NCI-H1092 (cell line): ENCODE data around the gene LHFPL3.

ENCODE experiments used
- DNase-seq: peaks from one replicate; lab custom pipeline; 2025; lab: John Stamatoyannopoulos, UW

Gene LHFPL3

DNA sequence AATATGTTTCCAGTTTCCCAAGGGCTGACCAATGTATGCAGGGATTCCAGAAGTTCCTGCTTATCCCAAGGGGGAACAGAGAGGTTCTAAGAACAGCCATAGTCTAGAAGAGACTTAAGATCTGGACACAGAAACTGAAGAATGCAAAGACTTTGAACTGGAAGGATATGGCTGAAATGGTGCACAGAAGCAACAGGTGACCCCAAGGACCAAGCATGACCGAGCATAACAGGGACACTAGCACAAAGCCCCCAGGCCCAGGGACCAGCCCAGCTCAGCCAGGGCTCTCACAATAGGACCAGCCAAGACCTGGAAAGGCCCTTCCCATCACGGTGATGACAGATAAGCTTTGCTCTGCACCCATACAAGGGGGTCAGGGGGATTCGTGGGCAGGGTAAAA is 472.6 kb downstream of the LHFPL3 start:
- DNase-seq: no peak

GRCh38 chr7:104803931-104804330 is 475.5 kb downstream of the LHFPL3 start:
- DNase-seq: no peak

GRCh38 chr7:104804696-104805095 is 476.3 kb downstream of the LHFPL3 start:
- DNase-seq: no peak

GRCh38 chr7:104805449-104806317 is 477.3 kb downstream of the LHFPL3 start:
- DNase-seq: no peak

GRCh38 chr7:104807671-104808070 is 479.3 kb downstream of the LHFPL3 start:
- no peak for DNase-seq

DNA sequence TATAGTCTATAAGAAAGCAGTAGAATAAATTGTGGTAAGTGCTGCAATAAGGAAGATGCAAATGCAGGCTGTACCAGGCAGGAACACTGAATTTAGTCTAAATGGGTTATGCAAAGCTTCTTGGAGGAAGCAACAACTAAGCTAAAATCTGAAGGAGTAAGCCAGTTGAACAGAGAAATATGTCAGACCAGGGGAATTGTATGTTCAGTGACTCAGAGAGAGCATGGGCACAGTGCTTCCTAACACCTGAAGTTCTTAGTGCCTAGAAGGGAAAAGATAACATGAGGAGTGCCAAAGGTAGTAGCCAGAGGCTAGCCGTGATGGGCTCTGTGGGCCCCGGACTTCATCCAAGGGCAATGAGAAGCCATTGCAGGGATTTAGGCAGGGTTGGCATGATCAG is 481.5 kb downstream of the LHFPL3 start:
- DNase-seq: no peak

DNA sequence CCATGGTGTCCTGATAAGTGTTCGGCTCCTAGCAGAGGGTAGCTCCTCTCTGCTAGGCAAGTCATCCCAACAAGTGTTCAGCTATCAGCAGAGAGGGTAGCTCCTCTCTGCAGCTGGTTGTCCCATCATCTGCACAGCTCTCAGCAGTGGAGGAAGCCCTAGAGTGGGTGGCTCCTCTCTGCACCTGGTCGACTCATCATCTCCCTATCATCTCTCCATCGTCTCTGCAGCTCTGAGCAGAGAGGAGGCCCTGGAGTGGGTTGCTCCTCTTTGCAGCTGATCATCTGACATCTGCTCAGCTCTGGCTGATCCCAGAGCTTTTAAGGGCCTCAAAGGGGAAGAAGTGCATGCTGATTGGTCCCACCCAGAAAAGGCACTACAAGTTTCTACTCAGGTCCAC is 485.7 kb downstream of the LHFPL3 start:
- no peak for DNase-seq

DNA sequence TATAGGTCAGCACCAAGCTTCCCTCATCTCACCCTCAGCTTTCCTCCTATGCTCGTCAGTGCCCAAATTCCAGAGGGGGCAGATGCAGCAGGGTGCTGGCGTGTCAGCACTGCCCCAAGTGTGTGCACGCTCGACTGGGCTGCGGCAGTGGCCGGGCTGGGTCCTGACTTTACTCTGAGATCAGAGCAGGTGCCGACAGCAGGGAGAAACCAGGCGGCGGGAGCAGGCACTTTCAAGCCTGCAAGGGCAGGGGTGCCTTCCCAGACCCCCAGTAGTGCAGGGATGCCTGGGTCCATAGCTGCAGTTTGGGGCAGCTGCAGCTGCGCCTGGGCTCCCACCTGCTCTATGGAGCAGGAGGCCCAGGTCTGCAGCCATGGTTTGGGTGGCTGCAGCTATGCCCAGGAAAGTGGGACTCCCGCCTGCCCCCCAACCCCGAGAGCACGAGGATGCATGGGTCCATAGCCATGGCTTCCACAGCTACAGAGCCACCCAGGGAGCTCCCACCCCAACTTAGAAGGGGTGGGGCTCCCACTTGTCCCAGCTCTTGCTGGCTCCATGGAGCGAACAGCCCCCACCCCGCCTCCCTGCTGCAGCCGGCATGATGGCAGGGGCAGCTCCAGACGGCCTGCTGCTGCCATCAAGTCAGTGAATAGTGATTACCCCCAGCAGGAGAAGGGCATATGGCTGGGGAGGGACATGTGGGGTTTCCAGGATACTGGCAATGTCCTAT is 486.4 kb downstream of the LHFPL3 start:
- DNase-seq: no peak

- DNase-seq: no peak
These were observed 488.1 kb downstream of the LHFPL3 start for GRCh38 chr7:104816537-104816936.

- no peak for DNase-seq
These were observed 490.8 kb downstream of the LHFPL3 start for GRCh38 chr7:104818961-104819880.

- DNase-seq: no peak
These were observed 492.6 kb downstream of the LHFPL3 start for GRCh38 chr7:104820836-104821535.

- DNase-seq: no peak
These were observed 494.8 kb downstream of the LHFPL3 start for GRCh38 chr7:104823177-104823576.

- no peak for DNase-seq
These were observed 496.7 kb downstream of the LHFPL3 start for GRCh38 chr7:104825099-104825498.

GRCh38 chr7:104826135-104826534 is 497.7 kb downstream of the LHFPL3 start:
- no peak for DNase-seq

DNA sequence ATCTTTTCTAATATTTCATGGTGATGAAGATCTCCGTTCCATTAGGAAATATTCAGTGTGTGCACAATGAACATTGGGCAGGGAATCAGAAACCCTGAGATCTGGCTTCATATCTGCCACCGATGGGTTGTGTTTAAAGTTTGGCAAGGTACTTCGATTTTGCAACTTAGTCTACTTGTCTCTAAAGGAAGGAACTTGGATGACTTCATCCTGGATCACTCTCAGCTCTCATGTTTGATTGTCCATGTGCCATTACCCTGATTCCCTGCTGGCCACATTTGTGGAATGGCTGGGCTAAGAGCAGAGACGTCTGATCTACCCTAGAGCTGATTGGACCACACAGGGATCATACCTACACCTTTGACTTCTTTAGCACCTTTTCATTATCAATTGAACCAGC is 508.6 kb downstream of the LHFPL3 start:
- no peak for DNase-seq

DNA sequence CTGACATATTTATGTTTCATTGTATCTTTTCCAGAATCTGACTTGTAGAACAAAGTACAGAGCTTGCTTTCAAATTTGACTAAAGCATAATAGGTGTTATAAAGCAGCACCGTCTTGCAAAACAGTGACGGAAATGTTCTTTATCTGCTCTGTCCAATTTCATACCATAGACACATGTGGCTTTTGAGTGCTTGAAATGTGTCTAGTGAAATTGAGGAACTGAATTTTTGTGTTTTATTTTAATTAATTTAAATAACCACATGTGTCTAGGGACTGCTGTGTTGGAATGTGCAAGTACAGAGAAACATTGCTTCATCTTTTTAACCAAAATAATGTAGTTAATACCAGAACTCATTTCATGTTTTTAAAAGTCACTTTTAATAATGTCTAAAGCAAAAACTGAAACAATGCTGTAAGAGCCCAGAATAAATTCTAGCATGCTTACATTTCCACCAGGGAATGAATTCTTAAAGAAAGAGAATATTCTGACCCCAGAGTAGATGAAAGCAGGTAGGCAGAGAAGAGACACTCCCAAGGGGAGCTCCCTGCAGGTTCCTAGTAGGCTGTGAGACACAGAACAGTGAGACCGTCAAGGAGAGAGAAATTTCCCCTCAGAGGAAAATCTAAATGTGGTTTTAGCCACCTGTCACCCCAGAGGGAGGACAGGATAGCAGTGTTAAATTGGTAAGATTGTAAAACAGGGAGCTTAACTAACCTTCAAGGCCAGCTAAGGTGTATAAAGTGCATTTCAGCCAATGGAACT is 510.3 kb downstream of the LHFPL3 start:
- DNase-seq: no peak

DNA sequence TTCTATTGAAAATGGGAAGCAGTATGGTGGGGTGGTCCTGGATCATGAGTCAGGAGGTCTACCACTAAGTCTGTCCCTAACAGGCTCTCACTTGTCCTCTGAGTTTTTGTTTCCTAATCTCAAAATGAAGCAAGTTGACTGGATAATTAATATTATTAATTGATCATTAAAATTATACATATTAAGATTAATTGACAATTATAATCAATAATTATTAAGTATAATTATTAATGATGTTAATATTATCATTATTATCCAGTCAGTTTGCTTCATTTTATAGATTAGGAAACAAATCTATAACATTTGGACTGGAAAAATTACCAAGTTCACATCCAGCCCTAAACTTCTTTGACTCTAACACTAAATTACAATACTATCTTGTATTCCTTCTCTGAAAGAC is 511.4 kb downstream of the LHFPL3 start:
- DNase-seq: no peak

DNA sequence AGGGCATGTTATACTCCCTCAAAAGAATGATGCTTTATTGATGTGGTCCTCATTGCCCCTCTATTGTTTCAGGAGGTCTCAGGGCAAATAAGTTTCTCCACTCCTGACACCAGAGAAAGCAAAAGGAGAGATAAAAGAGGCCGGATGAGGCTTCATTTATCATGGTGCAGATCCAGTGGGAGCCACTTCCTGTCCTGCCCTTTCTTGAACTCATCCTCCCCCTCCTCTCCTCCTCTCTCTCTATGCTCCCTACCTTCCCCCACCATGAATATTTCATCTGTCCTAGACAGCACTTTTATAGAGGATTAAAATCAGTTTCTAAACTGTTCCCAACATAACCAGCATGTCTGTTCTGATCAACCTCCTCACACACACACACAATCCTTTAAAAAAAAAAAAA is 513.4 kb downstream of the LHFPL3 start:
- DNase-seq: no peak

GRCh38 chr7:104843198-104843597 is 514.8 kb downstream of the LHFPL3 start:
- no peak for DNase-seq

GRCh38 chr7:104845557-104845956 is 517.2 kb downstream of the LHFPL3 start:
- no peak for DNase-seq

DNA sequence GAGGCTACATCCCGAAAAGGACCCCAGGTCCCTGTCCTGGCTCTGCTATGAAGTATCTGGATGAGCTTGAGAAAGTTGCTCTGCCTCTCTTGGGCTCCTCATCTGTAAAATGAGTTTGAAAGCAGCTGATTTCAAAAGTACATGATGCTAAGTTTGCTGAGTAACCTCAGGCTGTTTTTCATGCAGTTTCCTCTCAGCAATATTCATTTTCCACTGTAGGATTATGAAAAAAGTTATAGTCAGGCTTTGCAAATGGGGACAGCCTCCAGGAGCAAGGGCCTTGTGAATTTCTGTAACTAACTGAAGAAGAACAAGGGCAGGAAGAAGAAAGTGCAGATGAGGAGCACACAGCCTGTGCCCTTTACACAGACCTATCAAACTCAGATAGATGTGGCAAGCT is 518.3 kb downstream of the LHFPL3 start:
- no peak for DNase-seq
